Coronary artery (tissue), 2 donors: ENCODE data around the gene TMEFF2.

ENCODE experiments used
- DNase-seq: peaks from one replicate; pipeline ENCODE4 v3.0.0-alpha.2; 2017; ENCODE audit warnings: low spot score
- H3K27ac ChIP-seq, 2 donors: fragments of 200-600 bp; sonication (generic); one replicate each; pipeline ENCODE4 v1.5.1; 2016 to 2019
- H3K4me3 ChIP-seq: fragments of 200-600 bp; sonication (generic); 2 replicates; pipeline ENCODE4 v1.5.1; 2016; ENCODE audit warnings: mild to moderate bottlenecking, moderate library complexity
- TF ChIP-seq, protein P1 (sequence below): fragments of 200-600 bp; sonication (generic); IDR thresholded peaks from one replicate; pipeline ENCODE4 v1.5.1; 2019; ENCODE audit warnings: antibody characterized with exemption

The TMEFF2 gene

DNA sequence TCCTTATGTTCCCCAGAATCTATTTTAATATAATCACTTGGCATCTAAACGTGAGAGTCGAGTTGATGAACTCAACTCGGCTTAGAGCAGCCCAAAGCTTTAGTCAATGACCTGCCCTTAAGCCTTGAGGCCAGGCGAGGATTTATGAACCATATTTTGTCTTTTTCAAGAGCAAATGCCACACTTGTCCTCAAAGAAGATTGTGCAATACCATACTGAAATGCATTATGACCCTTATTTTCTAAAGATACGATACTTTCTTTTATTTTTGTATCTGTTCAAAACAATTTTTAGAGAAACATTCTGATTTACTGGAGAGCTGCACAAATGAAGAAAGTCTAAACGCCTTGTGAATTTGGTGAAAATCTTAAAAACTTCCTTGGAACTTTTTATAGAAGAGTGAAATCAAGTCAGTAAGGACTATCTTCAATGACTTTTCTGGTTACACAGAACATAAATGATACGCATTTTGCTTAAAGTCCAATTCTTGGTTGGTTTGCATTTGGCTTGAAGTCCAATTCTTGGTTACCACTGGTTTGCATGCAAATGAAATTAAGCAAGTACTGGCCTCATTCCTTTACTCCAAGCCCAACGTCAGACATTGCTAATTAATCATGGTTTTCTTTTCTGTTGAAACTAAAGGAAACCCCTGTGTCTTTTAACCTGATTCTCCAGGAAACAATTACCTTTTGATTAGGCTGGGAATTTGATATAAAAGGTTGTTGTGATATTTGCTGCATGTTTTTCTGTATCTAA lies 242.0 kb downstream of the TMEFF2 start:
- TF ChIP-seq, protein P1, sequence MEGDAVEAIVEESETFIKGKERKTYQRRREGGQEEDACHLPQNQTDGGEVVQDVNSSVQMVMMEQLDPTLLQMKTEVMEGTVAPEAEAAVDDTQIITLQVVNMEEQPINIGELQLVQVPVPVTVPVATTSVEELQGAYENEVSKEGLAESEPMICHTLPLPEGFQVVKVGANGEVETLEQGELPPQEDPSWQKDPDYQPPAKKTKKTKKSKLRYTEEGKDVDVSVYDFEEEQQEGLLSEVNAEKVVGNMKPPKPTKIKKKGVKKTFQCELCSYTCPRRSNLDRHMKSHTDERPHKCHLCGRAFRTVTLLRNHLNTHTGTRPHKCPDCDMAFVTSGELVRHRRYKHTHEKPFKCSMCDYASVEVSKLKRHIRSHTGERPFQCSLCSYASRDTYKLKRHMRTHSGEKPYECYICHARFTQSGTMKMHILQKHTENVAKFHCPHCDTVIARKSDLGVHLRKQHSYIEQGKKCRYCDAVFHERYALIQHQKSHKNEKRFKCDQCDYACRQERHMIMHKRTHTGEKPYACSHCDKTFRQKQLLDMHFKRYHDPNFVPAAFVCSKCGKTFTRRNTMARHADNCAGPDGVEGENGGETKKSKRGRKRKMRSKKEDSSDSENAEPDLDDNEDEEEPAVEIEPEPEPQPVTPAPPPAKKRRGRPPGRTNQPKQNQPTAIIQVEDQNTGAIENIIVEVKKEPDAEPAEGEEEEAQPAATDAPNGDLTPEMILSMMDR = no peak
- no peak overlapping the region for H3K27ac ChIP-seq

DNA sequence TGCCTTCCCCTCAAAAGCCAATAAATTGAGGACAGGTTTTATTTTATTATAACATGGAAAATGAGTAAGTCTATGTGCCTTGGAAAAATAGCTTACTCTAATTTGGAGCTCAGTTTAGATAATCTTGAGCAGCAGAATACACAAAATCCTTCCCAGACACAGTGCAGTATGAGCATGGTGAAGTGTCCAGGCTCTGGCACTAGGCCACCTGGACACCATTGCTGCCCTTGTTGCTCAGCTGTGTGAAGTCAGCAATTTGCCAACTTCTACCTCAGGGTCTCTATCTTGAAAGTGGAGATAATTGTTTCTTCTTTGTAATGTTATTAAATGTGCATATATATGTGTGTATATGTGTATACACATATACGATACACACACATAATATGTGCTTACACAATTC lies 242.9 kb downstream of the TMEFF2 start:
- DNase-seq = no peak
- TF ChIP-seq, protein P1 = no peak
- Histone ChIP-seq H3K4me3 (no peak overlapping the region), H3K27ac (no peak overlapping the region)

More for the DNA sequence above, 242.0 kb downstream of the TMEFF2 start:
- H3K4me3 ChIP-seq = no peak overlapping the region
- DNase-seq = no peak

DNA sequence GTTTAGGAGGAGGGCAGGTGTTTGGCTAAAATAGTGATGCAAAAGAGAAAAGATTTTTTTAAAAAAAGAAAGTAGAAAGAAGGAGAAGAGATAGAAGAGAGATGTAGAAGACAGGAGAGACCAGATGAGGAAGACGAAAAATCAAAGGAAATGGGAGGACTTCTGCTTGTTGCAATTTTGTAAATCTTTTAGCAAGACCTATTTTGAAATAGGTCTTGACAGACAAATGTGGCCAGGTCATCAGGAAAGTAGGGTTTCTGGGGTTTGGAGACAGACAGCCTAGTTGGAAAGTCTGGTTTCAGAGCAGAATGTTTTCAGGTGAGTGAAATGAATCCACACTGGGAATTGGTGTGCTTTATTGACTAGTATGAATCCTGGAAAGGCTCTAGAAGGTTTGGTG lies 243.4 kb downstream of the TMEFF2 start:
- H3K27ac ChIP-seq = no peak overlapping the region
- no peak for DNase-seq
- TF ChIP-seq, protein P1 = no peak
- H3K4me3 ChIP-seq = no peak overlapping the region

DNA sequence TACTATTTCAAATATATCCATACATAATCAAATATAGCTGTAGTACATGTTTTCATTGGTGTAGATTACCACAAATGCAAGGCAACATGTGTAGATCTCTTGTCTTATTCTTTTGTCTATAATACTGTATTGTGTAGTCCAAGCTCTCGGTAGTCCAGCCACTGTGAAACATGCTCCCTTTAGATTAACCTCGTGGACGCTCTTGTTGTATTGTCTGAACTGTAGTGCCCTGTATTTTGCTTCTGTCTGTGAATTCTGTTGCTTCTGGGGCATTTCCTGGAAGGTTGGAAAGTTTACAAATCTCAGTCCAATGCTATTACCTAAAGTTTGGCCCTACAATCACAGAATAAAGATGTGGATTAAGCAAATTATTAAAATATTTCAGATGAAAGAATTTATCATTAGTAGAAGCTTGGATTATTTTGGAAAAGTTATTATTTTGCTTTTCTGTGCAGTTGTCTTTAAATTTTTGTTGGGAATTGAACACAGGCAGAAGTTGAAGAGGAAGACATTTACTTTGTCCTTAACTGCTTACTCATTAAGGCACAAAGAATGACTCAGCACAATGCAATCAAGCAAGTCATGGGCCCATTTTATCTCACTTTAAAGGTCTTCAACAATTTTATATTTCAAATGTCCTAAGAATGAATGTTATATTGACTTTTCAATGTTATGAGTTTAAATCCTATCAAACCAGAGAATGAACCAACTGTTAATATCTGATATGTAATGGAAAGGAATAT lies 244.4 kb downstream of the TMEFF2 start:
- no peak overlapping the region for H3K27ac ChIP-seq
- no peak overlapping the region for H3K4me3 ChIP-seq
- DNase-seq = no peak
- TF ChIP-seq, protein P1 = no peak

DNA sequence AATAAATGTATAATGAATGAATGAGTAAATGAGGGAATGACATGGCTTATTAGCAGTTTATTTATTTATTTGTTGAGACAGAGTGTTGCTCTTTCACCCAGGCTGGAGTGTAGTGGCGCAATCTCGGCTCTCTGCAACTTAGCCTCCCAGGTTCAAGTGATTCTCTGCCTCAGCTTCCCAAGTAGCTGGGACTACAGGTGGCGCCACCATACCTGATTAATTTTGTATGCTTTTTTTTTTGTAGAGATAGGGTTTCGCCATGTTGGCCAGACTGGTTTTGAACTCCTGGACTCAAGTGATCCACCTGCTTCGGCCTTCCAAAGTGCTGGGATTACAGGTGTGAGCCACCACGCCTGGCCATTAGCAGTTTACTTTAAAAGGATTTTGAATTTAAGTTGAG lies 247.5 kb downstream of the TMEFF2 start:
- Histone ChIP-seq H3K4me3 (no peak overlapping the region), H3K27ac (no peak overlapping the region)
- TF ChIP-seq, protein P1 = no peak
- no peak for DNase-seq

DNA sequence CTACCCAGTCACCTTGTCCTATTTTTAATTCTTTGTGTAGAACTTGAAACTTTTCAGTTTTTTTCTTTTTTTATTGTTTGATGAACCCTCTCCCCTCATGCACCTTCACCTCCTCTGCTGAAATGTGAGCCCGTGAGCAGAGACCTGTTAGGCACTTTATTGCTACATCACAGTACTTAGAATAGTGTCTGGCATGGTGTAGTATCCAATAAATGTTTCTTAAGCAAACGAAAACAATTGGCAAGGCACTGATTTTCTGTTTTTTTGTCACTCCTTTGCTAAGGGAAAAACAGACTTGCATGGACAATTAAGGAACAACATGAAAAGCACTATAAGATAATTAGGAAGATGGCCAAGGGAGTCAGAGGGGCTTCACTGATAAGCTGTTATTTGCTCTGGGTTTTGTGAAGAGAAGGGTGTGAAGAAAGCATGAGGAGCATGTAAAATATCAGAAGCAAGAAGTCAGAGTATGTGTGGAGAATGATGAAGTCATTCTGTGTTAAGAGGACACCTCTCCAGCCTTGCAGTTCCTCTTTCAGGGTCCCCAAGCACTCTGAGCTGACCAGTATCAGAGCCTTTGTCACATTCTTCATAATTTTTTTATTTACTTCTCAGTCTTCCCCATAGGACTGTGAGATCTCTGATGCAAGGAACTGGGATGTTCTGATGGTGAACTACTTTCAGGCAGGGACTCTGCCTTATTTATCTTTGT lies 248.1 kb downstream of the TMEFF2 start:
- no peak overlapping the region for H3K27ac ChIP-seq

More for the DNA sequence above, 248.1 kb downstream of the TMEFF2 start:
- no peak overlapping the region for H3K4me3 ChIP-seq
- DNase-seq = no peak
- TF ChIP-seq, protein P1 = no peak
